KG1 (cell line): ENCODE measurements around the gene CIB4.
A peak's percentile ranks its signal among the peaks of the same experiment; 100 is the strongest.

ENCODE experiments used
- DNase-seq: peaks from one replicate; lab custom pipeline; 2025; lab: John Stamatoyannopoulos, UW

Gene CIB4

GRCh38 chr2:26581991-26582842 lies 58.9 kb downstream of the CIB4 start:
- no peak for DNase-seq

DNA sequence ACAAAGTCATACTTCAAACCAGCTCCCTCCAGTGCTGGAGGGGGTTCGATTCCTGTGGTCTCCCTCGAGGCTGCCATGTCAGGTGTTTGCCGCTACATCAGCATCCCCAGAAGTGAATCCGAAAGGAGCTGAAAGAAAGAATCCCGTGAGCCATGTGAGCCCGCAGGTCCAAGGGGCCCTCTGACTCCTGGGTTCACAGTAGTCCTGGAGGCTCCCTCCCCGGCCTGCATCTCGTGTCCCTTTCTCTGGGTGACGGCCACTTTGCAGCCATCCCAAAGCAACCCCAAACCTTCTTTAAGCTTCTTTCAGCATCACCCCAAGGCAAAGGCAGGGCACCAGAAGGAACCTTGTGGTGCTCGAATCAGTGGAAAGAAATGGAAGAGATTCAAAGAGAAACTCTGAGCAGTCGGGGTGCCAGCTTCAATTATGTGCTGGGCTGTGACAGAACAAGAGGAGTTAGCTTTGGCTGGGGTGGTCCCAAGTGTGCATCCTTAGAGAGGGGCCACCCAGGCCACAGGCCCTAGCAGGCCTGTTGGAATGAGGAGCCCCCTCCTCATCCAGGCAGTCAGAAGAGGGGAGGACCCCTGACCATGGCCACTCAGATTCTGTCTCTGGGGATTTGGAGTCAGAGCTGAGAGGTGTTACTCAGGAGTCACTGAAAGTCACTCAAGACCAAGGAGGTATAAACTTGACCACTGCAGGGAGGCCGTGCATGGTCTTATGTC lies 59.7 kb downstream of the CIB4 start:
- DNase-seq, result no peak

- DNase-seq, result no peak
Observed at GRCh38 chr2:26580751-26581150, 60.4 kb downstream of the CIB4 start.

GRCh38 chr2:26580151-26580550 lies 61.0 kb downstream of the CIB4 start:
- no peak for DNase-seq

GRCh38 chr2:26579723-26580040 lies 61.5 kb downstream of the CIB4 start:
- DNase-seq, result no peak

DNA sequence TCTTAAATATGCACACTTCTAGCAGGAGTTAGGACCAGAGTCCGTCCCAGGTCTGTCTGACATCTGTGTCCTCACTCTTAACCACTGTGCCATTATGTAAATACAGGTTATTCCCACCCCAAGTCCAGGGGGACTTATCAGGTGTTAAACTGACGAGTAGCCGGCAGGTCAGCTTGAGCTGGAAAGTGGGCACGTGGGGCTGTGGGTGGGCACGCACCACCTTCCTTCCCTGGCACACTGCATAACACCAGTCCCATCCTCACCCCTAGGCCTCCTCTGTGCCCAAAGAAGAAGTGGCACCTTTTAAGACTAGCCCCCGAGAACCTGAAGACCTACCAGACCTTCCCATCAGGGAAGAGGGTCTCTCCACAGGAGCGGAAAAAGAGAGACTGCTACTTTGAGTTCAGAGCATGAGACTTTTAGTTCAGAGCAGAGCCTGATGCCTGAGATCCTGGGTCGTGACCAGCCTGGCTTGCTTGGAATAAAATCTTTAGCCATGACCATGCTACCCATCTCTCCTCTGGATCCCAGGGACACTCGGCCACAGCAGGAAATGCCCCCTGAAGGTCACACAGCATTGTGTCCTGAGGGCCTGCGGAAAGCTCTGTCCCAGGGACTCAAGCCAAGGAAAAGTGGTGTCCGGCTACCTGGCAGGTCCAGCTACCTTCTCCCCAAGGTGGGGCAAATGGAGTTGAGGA lies 62.0 kb downstream of the CIB4 start:
- DNase-seq, result no peak

GRCh38 chr2:26578581-26578980 lies 62.6 kb downstream of the CIB4 start:
- DNase-seq, result no peak

GRCh38 chr2:26578113-26578458 lies 63.1 kb downstream of the CIB4 start:
- DNase-seq, result no peak

GRCh38 chr2:26577442-26578112 lies 63.6 kb downstream of the CIB4 start:
- peak; percentile 40 for DNase-seq

DNA sequence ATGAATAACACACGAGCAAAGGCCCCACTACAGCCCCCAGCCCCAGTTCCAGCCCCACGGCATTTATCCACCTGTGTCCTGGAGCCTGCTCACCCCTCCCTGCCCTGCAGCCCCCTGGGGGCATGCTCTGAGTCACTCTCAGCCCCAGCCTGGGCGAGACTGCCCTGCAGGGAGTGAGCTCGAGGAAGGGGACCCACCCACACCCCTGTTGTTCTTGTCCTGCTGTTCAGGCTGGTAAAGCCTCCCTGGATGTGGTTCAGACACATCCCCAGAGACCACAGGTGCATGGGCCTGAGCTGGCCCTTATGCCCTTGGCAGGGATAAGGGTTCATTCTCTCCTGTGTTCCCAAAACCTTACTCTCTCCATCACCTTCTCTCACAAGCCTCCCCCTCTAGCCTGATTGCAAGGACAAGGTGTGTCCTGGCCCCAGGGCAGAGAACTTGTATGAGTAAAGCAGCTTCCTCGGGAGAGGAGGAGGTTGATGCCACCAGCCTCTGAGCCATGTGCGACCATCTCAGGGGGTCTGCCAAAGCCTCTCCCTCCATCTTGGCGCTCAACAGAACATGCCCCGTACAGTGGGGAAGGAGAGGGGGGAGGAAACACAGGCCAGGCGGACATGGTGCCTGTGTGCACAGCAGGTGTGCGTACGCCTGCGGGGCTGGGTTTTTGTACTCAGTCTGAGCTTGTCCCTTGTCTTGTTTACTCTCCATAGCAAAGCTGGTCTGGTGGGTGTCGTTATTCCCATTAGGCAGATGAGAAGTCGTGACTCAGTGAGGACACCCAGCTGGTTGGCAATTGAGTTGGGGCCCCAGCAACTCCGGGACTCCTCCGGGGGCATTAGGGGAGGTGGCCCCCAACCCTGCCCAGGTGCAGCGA lies 64.4 kb downstream of the CIB4 start:
- DNase-seq, result no peak

- DNase-seq, result no peak
Observed at GRCh38 chr2:26575836-26576564, 65.2 kb downstream of the CIB4 start.

GRCh38 chr2:26574900-26575560 lies 66.1 kb downstream of the CIB4 start:
- no peak for DNase-seq

DNA sequence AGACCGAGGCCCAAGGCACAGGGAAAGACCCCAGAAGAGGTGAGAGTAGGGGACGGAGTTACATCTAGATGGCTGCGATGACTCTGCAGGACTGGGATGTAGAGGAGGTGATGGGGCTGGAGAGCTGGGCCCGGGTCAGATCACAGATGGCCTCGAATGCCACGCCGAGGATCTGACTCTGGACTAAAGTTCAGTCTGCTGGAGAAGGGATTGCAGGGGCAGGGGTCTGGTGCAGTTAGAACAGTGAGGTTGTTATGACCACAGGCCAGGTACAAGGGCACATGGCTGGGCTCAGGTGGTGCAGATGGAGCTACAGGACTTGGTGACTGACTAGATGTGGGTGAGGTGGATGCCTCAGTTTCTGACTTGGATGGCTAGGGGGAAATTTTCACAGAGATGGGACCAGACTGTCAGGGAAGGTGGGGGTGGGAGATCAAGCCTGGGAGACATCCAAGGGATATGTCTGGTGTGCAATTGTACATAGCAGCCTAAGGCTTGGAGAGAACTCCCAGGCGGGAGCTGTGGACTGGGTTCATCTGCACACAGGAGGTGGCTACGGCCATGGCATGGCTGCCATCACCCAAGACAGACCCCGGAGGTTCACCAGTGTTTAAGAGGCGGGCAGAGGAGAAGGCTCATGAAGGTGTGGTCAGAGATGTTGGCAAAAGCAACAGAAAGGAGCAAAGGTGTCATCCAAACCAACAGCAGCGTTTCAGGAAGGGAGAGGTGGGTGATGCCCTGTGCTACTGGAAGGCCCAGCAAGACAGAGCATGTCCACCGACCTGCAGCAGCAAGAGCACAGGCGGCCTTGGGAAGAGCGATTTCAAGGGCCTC lies 66.9 kb downstream of the CIB4 start:
- DNase-seq, result no peak

GRCh38 chr2:26573241-26573925 lies 67.8 kb downstream of the CIB4 start:
- DNase-seq, result no peak

GRCh38 chr2:26572591-26572990 lies 68.6 kb downstream of the CIB4 start:
- no peak for DNase-seq

DNA sequence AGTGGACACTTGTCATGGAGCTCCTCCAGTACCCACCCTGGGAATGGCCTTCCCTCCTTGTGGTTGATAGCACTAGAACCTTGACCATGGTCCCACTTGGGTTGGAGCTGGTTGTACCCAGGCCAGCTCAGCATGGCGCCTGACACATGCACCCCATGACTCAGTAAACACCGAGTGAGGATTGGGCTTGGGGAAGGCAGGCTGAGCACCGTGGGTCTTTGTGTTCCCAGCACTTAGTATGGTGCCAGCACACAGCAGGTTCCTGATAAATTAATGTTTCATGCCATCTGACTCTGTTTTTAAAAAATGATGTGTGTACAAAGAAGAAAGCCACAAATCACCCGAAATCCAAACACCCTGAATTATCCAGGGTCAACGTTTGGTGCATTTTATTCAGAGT lies 69.8 kb downstream of the CIB4 start:
- DNase-seq, result no peak

- no peak for DNase-seq
Observed at GRCh38 chr2:26570083-26570430, 71.1 kb downstream of the CIB4 start.

- no peak for DNase-seq
Observed at GRCh38 chr2:26569216-26570082, 71.7 kb downstream of the CIB4 start.
